GM18505 (cell line): ENCODE results near the gene SULT1B1.

Experiments used
- ATAC-seq: cut with Tn5 transposase; IDR thresholded peaks from one replicate; pipeline ENCODE4 v1.9.1; 2021; ENCODE audit not compliant: unreplicated experiment
- POLR2A ChIP-seq: IDR thresholded peaks from 4 replicates; pipeline ENCODE4 v1.6.1; 2011; ENCODE audit warnings: borderline replicate concordance; ENCODE audit not compliant: insufficient read depth, insufficient read length; ENCODE audit errors: extremely low read depth

The SULT1B1 gene

GRCh38 chr4:69735119-69735518 lies 25.3 kb downstream of the SULT1B1 start:
- no peak for ATAC-seq
- TF ChIP-seq POLR2A, result no peak

- no peak for TF ChIP-seq POLR2A
These were observed 28.6 kb downstream of the SULT1B1 start for GRCh38 chr4:69731847-69732246.

GRCh38 chr4:69731241-69731640 lies 29.2 kb downstream of the SULT1B1 start:
- no peak for TF ChIP-seq POLR2A
- no peak for ATAC-seq

More at GRCh38 chr4:69731847-69732246, 28.6 kb downstream of the SULT1B1 start:
- ATAC-seq, result no peak

DNA sequence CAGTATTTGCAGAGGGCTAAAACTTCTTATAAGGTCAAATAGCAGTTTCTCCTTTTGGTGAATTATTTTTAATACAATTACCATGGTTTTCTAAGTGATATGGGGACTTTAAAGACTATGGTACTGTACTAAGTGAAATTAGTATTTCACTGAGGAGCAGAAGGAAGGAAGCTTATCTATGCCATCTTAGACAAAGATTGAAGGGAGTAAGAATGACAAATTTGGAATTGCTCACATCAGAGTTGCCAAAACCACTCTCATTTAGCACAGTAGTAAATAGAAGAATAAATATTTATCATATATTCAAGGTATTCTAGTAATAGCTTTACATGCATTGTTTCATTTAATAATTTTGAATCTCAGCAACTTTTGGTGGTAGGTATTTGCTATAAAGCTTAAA lies 30.4 kb downstream of the SULT1B1 start:
- no peak for ATAC-seq
- TF ChIP-seq POLR2A, result no peak

DNA sequence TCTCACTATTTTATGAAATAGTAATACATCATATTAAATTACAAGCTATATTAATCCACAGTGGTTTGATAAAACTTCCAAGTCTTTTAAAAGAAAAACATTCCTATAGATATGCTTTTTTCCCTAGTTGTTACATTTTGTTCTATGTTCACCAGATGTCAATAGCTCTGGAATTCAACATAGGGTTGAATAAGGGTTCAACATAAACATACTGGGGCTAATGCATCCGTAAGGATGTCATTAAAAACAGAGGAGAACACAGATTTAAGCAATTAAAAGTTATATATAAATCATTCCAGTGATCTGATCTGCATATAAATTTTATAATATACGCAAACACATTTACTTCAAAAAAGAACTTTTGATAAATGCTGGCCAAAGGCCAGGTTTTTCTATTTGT lies 32.5 kb downstream of the SULT1B1 start:
- no peak for TF ChIP-seq POLR2A

GRCh38 chr4:69727426-69727825 lies 33.0 kb downstream of the SULT1B1 start:
- TF ChIP-seq POLR2A, result no peak
- ATAC-seq, result no peak

More for the DNA sequence above, 32.5 kb downstream of the SULT1B1 start:
- no peak for ATAC-seq

DNA sequence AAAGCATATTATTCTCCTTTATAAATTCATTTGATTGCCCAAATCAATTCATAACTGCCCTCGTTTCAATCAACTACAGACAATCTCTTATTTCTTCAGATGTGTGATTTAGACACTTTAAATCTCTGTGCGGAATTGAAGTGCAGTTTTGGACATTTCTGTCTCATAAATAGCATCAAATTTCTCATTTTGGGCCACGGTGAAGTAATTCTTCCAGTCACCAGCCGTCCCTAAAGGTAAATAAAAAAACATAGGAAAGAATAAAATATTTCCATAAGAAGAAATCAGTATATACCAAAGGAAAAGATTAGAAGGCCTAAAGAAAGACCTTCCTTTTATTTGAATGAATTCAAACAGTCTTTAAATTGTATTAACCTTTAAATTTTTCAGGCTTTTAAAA lies 33.4 kb downstream of the SULT1B1 start:
- TF ChIP-seq POLR2A, result no peak
- no peak for ATAC-seq

- no peak for ATAC-seq
- no peak for TF ChIP-seq POLR2A
These were observed 41.8 kb downstream of the SULT1B1 start for GRCh38 chr4:69718396-69719271.

DNA sequence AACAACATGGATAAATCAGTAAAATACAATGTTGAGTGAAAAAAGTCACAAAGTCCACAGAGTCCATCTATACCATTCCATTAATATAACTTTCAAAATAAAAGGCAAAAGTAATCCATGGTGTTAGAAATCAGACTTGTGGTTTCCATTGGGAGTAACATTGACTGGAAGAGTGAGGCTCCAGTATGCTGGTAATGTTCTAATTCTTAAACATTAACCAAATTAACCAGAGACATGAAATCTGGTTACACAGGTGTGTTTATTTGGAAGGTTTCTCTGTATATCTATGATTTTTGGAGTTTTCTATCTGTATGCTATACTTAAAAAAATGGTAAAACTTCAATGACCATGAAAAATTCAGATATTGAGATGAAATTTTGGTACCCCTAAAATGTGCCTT lies 42.6 kb downstream of the SULT1B1 start:
- no peak for TF ChIP-seq POLR2A

GRCh38 chr4:69716654-69717053 lies 43.8 kb downstream of the SULT1B1 start:
- TF ChIP-seq POLR2A, result no peak
- no peak for ATAC-seq

More for the DNA sequence above, 42.6 kb downstream of the SULT1B1 start:
- no peak for ATAC-seq

DNA sequence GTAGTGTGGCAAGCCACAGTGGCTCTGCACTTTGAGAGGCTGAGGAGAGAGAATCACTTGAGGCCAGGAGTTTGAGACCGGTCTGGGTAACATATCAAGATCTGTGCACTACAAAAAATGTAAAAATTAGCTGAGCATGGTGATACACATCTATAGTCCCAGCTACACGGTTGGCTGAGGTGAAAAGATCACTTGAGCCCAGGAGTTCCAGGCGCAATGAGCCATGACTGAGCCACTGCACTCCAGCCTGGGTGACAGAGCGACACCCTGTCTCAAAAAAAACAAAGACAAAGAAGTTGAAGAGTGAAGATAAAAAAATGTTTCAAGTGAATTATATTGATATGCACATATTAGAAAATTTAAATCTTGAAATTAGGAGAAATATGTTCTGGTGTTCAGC lies 46.3 kb downstream of the SULT1B1 start:
- no peak for TF ChIP-seq POLR2A
- no peak for ATAC-seq

DNA sequence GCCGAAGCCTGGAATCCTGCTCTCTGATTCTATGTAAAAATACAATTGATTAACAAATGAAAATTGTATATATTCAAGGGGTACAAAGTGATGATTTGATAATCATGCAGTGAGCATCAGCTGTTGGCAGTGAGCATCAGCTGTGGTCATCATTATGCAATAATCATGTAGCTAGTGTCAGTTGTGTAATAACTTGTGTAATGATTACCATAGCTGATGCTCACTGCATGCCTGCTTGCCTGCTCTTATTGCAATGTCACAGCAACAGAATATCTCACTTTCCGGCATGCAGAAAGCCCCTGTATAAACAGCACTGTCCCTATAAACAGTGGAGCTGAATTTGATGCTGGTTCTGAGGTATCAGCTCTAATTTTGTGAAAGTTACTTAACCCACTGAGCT lies 46.8 kb downstream of the SULT1B1 start:
- ATAC-seq, result no peak
- TF ChIP-seq POLR2A, result no peak

DNA sequence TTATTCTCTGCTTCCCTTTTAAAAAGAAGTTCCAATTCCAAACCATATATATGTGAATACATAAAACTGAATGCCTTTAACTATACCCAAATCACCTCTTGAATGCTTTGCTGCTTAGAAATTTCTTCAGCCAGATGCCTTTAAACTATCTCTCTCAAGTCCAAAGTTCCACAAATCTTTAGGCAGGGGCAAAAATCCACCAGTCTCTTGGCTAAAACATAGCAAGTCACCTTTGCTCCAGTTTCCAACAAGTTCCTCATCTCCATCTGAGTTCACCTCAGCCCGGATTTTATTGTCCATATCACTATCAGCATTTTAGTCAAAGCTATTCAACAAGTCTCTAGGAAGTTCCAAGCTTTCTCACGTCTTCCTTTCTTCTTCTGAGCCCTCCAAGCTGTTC lies 49.8 kb downstream of the SULT1B1 start:
- no peak for TF ChIP-seq POLR2A

GRCh38 chr4:69708211-69708610 lies 52.2 kb downstream of the SULT1B1 start:
- ATAC-seq, result no peak
- no peak for TF ChIP-seq POLR2A

More for the DNA sequence above, 49.8 kb downstream of the SULT1B1 start:
- ATAC-seq, result no peak
